ENCODE data around the gene PROKR1.
"Not testable (repeated sequence)": the region's sequence is repeated elsewhere in the genome, so short reads cannot be mapped to it uniquely, and the experiment has no call there.

The PROKR1 gene

GRCh38 chr2:68659081-68659480, 15.7 kb downstream of the PROKR1 start:
- DNase-seq, result no peak

- DNase-seq, result no peak
Measured at GRCh38 chr2:68660658-68661057, 17.3 kb downstream of the PROKR1 start.

DNA sequence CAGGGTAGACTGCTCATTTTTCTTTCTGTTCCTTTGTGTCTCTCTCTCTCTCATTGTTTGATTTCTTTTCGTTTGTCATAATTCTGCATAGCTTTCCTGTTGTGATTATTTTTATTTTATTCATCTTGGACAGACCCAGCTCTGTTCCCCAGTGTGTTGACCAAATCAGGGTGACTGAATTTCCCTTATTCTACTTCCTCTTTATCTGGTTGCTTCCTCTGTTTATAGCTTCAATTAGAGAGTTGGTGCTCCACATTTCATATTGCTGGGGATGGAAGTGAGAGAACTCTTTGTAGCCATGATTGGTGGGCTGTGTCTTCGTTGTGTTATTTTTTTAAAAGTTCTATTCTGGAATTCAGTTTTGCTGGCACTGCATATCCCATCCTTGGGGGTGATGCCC, 19.1 kb downstream of the PROKR1 start:
- DNase-seq, result no peak

DNA sequence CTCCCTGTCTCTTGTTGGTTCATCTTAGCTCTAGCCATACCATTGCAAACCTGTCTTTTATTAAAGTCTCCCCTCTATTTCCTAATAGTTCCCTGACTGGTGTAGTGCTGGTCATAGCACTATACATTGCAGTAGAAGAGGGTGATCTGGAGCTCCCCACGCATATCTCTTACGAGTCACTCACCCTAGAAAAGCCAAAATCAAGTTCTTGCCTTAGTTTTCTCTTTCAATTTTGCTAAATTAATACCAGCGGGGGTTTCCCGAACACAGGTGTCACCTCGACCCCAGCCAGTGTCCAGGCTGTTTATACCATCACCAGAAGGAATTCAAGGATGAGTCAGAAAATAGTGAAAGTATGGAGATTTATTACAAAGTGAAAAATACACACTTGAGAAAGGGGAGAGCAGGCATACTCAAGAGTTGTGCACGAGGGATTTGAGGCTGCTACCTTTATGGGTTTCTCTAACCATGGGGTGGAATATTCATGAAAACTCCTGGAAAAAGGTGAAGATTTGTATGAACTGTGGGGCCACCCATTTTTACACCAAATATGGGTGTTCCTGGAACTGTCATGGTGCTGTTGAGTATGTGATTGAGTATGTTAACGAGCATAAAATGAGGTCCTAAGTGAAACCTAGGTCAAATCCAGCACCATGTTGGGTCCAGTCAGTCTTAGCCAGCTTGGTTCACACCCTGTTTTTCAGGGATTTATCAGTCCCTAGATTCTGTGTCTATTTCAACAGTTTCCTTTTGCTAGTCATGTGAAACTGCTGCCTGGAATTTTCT, 20.2 kb downstream of the PROKR1 start:
- no peak for DNase-seq

DNA sequence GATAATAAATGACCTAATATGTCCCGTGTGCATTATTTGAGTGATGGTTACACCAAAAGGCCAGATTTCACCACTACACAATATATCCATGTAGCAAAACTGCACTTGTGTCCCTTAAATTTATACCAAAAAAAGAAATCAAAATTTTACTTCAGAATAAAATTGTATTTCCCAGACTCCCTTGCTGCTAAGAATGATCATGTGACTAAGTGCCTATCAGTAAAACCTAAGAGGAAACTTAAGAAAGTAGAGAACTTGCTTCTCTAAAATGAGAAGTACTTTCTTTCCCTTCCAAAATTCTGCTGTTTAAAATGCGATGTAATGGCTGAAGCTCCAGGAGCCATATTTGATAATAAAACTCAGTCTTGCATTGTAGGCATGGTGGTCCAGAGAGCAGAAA, 24.0 kb downstream of the PROKR1 start:
- DNase-seq, result no peak

DNA sequence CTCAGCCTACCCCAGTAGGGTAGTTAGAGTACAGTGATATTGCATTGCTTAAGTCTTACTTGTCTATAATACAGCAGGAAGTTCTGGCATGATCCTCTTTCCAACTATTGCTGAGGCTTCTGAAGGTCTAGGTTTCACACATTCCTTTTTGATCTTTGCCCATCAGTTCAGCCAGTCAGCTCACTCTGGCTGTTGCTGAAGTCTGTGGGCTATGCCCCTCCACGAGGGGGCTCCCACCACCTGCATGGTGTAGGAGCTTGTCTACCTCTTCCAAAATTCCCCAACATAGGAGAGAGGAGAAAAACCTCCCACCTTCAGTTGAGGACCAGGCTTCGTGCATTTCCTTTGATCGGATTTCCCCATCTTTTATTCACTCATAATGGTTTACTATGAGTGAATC, 26.3 kb downstream of the PROKR1 start:
- no peak for DNase-seq

DNA sequence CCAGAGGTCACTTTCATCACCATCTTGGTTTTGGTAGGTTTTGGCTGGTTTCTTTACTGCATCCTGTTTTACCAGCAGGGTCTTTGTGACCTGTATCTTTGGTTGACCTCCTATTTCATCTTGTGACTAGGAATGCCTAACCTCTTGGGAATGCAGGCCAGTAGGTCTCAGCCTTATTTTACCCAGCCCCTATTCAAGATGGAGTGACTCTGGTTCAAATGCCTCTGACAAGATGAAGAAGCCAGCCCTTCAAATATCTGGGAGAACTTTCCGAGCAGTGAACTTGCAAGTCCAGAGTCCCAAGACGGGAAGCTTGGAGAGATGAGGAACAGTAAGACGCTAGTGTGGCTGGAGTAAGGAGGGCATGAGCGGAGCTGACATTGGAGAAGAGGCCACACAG, 28.6 kb downstream of the PROKR1 start:
- DNase-seq, result no peak

GRCh38 chr2:68673631-68674030, 30.3 kb downstream of the PROKR1 start:
- DNase-seq, result no peak

GRCh38 chr2:68675470-68675869, 32.1 kb downstream of the PROKR1 start:
- no peak for DNase-seq

- not testable (repeated sequence) for DNase-seq
Measured at GRCh38 chr2:68677837-68678236, 34.5 kb downstream of the PROKR1 start.

DNA sequence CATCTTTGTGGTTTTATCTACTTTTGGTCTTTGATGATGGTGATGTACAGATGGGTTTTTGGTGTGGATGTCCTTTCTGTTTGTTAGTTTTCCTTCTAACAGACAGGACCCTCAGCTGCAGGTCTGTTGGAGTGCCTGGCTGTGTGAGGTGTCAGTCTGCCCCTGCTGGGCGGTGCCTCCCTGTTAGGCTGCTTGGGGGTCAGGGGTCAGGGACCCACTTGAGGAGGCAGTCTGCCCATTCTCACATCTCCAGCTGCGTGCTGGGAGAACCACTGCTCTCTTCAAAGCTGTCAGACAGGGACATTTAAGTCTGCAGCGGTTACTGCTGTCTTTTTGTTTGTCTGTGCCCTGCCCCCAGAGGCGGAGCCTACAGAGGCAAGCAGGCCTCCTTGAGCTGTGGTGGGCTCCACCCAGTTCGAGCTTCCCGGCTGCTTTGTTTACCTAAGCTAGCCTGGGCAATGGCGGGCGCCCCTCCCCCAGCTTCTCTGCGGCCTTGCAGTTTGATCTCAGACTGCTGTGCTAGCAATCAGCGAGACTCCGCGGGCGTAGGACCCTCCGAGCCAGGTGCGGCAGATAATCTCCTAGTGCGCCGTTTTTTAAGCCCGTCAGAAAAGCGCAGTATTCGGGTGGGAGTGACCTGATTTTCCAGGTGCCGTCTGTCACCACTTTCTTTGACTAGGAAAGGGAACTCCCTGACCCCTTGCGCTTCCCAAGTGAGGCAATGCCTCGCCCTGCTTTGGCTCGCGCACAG, 36.0 kb downstream of the PROKR1 start:
- not testable (repeated sequence) for DNase-seq

- DNase-seq, result not testable (repeated sequence)
Measured at GRCh38 chr2:68679917-68680267, 36.5 kb downstream of the PROKR1 start.

DNA sequence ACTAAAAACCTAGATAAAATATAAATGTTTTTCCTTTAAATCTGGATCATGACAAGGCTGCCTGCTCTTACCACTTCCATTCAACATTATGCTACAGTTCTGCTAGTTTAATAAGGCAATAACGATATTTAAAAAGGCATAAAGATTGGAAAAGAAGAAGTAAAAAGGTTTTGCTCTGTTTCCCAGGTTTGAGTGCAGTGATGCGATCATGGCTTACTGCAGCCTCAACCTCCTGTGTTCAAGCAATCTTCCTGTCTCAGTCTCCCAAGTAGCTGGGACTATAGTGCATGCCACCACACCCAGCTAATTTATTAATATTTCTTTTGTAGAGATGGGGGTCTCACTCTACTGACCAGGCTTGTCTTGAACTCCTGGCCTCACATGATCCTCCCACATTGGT, 40.8 kb downstream of the PROKR1 start:
- no peak for DNase-seq

- DNase-seq, result no peak
Measured at GRCh38 chr2:68686178-68686577, 42.8 kb downstream of the PROKR1 start.

DNA sequence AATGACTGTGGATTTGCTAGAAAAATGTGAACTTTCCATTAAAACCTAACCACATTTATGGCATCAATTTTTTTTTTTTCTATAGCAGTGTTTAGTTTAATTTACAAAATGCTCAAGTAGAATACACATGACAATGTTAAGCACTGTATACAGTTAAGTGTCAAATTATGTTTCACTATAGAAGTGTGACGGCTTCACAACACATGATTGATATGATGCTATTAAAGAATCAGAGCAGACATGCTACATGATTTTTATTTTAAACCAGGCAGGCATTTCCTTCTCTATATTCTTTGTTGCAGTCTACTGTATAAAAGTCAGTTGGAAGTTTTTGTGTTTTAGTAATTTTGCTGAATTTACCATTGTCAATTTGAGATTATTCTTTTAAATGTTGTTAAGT, 43.6 kb downstream of the PROKR1 start:
- DNase-seq, result no peak

DNA sequence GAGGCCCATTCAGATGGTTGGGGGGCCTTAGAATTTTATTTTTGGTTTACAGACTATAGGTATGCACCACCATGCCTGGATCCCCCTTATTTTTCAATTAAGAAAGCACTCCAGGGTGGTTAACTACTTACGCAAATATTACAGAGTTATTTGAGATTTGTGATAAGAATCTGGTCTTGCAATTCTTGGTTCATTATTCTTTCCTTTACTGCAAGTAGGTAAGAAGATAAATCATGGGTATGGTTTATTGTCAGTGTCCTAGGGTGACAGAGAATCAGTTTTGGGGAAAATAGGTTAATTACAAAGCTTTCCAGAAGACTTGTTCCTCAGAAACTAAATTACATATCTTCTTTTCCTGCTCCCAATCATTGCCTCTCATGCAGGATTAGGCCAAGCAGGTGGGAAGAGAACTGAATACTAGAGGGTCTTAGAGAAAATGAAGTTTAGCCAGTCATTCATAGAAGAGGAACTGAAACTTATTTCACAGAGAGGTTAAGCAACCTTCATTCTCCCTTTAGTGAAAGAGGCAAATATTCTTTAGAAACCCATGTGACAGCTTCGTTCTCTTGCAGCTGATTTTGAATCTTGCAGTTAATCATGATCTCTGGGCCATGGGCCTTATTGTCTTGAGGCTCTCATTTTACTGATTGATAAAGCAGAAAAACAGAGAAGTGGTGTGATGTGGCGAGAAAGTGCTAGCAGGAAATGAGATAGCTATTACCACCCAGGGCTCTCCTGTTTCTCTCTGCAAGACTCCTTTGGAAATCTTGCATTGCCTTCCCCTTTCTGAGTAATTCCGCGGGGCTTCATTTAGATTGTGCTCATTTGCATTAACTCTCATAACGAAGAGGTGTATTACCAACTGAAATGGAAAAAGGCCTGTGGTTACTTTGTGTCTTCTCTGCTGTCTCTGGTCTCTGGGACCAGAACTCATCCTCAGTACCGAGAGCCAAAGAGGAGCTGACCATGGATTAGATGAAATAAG, 46.5 kb downstream of the PROKR1 start:
- no peak for DNase-seq

- DNase-seq, result no peak
Measured at GRCh38 chr2:68690851-68691250, 47.5 kb downstream of the PROKR1 start.

- DNase-seq, result no peak
Measured at GRCh38 chr2:68692511-68692910, 49.1 kb downstream of the PROKR1 start.

DNA sequence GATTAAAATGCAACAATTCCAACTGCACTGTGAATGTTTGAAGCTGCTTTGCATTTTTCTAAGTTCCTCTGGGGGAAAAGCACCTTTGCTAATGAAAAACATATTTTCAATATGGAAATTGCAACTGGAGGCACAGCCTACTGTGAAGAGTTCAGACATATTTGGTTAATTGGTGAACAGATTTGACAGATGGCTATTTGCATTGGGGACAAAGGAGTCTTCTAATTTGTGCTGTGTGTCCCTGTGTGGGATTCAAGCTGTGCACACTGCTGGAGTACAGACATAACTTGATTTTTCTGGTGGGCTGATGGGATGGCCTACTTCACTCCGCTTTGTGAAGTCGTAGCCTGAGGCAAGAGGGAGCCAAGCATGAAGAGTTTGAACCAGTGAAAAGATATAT, 50.6 kb downstream of the PROKR1 start:
- no peak for DNase-seq

DNA sequence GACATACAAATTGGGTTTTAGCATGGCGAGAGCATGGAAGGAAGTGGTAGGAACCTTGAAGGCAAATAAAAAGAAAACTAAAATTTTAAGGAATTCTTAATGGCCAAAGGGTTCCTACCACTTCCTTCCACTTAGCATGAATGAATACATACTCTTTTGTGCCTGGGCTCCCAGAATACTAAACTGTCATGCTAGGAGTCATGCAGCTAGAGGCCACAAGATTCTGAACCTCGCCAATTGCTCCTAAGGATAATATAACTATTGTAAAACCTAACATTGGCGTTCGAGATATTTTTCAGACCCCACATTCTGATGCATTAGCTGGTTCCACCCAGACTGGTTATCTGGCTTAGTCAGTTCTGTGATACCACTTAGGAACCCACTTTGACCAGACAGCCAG, 52.6 kb downstream of the PROKR1 start:
- DNase-seq, result no peak

GRCh38 chr2:68696554-68696953, 53.2 kb downstream of the PROKR1 start:
- no peak for DNase-seq

DNA sequence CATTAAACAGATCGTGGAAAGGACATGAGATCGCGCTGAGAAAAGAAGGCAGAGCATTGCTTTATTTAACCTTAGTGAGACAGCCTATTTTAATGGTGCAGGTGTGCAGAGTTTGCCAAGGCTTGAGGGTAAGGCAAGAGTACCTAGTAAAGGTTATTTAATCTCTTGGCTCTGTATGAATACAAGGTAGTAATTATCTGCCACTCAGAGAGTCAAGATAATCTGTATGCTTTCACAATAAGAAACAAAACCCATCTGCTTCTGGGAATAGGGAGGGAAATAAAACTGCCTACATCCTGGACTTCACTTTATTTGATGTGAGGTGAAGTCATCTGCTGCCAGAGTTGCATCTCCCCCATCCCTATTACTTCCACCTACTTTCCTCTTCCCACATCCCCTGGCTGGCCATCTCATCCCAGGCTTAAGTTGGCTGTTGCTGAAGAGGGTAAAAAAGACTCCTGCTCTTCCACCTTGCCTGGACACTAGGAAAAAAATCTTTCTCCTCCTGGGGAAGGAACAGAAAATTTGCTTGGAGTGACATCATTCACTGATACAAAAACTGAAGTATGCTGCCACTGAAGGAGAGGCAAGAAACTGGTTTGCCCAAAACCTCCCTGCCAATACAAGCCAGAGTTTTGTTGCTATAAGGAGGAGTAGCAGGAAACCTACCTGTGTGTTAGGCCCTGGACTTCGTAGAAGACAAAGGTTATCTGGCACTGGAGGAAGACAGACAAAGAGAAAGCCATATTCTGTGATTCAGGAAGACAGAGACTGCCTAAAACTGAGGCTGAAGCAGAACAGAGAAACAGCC, 55.4 kb downstream of the PROKR1 start:
- DNase-seq, result no peak
